Measurements from ENCODE around the gene CENPQ.

The CENPQ gene

DNA sequence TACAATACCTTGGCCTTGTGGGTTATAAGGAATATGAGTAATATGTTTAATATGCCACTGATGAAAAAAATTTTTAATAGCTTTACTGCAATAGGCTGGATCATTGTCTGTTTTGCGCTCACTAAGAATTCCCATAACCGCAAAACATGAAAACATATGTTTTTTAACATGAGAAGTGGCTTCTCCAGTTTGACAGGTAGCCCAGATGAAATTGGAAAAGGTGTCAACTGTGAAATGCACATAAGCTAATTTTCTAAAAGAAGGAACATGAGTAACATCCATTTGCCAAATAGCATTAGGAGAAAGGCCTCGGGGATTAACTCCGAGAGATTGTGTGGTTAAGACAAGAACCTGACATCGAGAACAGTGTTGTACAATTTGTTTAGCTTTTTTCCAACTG is 41.5 kb downstream of the CENPQ start:
- DNase-seq (ENCODE audit: low read depth, low spot score) = no peak

GRCh38 chr6:49506569-49507111 is 43.5 kb downstream of the CENPQ start:
- DNase-seq (ENCODE audit: low read depth, low spot score) = no peak

GRCh38 chr6:49509342-49509741 is 46.2 kb downstream of the CENPQ start:
- no peak for DNase-seq (ENCODE audit: low read depth, low spot score)

- DNase-seq (ENCODE audit: low read depth, low spot score) = no peak
These were observed 50.2 kb downstream of the CENPQ start for GRCh38 chr6:49513153-49513989.

DNA sequence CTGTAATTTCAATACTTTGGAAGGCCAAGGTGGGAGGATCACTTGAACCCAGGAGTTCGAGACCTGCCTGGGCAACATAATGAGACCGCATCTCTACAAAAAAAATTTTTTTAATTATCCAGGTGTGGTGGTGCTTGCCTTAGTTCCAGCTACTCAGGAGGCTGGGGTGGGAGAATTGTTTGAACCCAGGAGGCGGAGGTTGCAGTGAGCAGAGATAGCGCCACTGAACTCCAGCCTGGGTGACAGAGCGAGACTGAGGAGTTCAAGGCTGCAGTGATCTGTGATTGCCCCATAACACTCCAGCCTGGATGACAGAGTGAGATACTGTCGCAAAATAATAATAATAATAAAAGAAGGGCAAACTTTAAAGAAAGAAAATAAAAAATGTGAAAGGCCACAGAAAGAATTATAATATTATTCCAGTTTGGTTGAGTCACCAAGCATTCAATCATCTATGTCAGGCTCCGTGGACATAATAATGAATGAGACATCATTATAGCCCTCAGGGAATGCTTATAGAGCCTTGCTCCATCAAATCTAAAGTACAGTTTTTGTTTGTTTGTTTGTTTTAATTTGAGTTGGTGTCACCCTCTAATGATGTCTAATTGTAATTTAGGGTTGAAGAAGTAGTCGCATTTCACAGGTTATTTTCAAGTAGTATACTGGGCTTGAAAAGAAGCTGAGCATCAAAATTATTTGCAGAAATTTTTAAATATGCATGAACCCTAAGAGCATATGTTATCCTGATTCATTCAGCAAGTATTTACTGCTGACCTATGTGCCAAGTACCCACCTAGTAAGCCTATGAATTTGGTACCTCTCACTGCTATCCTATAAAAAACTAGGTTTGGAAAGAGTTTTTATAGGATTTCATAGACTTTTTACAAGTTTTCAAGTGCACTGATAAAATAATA is 51.7 kb downstream of the CENPQ start:
- DNase-seq (ENCODE audit: low read depth, low spot score) = no peak

GRCh38 chr6:49515485-49516146 is 52.4 kb downstream of the CENPQ start:
- no peak for DNase-seq (ENCODE audit: low read depth, low spot score)

DNA sequence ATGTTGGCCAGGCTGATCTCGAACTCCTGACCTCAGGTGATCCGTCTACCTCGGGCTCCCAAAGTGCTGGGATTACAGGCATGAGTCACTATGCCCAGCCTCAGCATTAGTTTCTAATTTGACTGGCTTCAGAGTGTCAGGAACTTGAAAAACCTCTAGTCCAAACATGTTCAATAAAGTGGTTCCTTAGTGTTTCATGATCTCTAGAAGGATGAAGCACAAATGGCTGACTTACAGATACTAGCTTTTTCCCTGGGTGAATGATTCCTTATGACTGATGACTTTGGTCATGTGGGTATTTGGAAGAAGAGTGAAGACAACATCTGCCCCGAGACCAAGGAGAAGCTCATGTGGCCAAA is 53.0 kb downstream of the CENPQ start:
- DNase-seq (ENCODE audit: low read depth, low spot score) = no peak

- DNase-seq (ENCODE audit: low read depth, low spot score) = no peak
These were observed 54.7 kb downstream of the CENPQ start for GRCh38 chr6:49517919-49518318.

DNA sequence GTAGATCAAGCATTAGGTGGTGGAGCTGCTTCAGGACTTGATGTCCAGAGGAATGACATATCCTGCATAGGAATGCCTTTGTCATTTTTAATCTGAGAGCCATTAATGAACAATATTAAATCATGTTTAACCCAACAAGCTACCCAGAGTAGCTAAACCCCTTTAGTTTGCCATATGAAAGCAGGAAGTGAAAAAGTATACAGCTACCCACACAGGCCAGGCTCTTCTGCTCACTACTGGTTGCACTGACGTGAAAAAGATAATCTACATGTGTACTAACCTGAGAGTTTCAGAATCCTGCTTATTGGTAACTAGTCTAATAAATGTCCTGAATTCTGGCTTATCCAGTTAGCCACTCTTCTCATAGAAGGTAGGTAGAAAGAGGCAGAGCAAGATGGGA is 56.5 kb downstream of the CENPQ start:
- no peak for DNase-seq (ENCODE audit: low read depth, low spot score)

DNA sequence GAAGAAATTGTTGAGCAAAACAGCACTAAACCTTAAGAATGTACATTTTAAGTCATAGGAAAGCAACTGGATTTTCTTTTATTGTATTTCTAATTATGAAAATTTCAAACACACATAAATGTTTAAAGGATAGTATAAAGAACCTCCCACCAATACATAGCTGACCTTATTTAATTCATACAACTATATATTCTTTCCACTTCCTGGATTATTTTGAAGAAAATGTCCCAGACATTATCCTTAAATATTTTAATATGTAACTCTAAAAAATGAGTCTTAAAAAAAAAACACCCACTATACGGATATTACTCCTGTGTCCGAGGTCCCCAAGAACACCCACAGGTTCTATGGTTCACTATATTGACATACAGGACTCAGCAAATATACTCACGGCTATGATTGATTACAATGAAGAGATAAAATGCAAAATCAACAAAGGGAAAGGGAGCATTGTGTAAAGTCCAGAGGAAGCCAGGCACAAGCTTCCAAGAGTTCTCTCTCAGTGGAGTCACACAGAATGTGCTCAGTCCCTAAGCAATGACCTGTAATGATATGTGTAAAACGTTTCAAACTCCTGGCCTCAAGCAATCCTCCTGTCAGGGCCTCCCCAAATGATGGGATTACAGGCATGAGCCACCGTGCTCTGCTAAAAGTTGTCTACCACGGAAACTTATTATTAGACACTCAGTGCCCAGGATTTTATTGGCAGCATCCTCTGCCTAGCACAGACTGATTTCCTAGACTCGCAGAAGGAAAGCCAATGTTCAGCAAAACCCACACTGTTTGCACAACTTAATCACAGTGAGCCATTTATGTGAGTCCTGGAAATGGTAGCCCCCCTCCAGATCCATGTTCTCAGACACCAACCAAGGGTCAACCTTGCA is 59.8 kb downstream of the CENPQ start:
- no peak for DNase-seq (ENCODE audit: low read depth, low spot score)

- no peak for DNase-seq (ENCODE audit: low read depth, low spot score)
These were observed 60.7 kb downstream of the CENPQ start for GRCh38 chr6:49523901-49524300.

- no peak for DNase-seq (ENCODE audit: low read depth, low spot score)
These were observed 61.4 kb downstream of the CENPQ start for GRCh38 chr6:49524541-49524940.

- DNase-seq (ENCODE audit: low read depth, low spot score) = no peak
These were observed 63.4 kb downstream of the CENPQ start for GRCh38 chr6:49526598-49526997.

- no peak for DNase-seq (ENCODE audit: low read depth, low spot score)
These were observed 64.2 kb downstream of the CENPQ start for GRCh38 chr6:49527320-49527719.

DNA sequence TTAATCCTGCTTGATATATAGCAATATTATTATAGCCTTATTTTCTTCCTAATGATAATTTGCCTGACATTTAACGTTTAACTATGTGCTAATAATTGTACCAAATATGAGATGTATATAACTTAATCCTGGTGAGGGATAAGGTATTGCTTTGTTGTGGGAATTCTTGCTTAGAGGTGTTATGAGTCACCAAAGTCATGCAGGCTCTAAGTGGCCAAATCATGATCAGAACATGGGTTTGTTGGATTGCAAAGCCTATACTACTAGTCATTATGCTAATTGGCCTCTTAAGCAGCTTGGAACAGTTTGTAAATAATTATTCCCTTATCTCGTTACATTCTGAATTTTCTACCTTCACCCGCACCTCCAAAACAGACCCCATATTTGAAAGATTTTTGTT is 65.4 kb downstream of the CENPQ start:
- DNase-seq (ENCODE audit: low read depth, low spot score) = no peak

DNA sequence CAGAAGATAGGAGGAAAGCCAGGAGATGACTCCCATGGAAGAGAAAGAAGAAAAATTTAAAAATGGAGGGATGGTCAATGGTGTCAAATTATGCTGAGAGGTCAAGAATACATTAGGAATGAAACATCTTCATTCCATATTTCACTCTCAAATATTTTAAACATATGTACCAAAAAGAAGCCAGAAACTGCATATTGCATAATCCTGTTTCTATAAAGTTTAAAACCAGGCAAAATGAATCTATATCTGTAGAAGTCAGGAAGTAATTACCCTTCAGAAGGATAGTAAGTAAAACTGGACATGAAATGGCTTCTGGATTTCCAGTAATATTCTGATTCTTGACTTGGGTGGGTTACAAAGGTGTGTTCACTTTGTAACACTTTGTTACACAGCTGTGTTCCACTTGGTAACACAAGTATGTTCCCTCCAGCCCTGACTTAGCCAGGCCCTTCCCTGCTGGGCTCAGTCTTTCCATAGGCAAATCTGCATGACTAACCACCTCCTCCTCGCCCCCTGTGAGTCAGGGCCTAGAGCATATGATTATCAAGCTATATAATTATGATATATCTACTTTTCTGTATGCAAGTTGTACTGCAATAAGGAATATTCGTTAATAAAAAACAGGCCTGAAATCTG is 67.1 kb downstream of the CENPQ start:
- DNase-seq (ENCODE audit: low read depth, low spot score) = no peak

- no peak for DNase-seq (ENCODE audit: low read depth, low spot score)
These were observed 68.8 kb downstream of the CENPQ start for GRCh38 chr6:49531774-49532569.

- no peak for DNase-seq (ENCODE audit: low read depth, low spot score)
These were observed 72.6 kb downstream of the CENPQ start for GRCh38 chr6:49535795-49536194.

DNA sequence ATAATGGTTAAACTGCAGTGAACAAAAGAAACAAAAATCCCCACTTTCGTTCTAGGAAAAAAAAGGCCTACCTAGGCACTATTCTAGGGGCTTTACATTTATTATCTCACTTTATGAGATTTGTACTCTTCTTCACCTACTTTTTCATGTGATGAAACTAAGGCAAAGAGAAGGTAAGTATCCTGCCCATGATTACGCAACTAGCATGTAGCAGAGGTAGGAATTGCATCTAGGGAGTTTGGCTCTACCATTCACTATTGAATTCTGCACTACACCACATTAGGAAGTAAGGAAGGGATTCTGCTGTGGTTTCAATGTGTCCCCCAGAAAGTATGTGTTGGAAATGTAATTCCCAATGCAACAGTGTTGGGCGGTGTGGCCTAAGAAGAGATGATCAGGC is 75.9 kb downstream of the CENPQ start:
- no peak for DNase-seq (ENCODE audit: low read depth, low spot score)

- no peak for DNase-seq (ENCODE audit: low read depth, low spot score)
These were observed 77.4 kb downstream of the CENPQ start for GRCh38 chr6:49540614-49541013.
